Measurements from ENCODE around the gene ADM2. TPM values are rescaled to one million over a fixed set of nuclear protein-coding genes. Genes with fewer than 3 reads are reported as not detected.

The ADM2 gene
- total RNA-seq, 1 donor from 2014 or later = 37.6 TPM

DNA sequence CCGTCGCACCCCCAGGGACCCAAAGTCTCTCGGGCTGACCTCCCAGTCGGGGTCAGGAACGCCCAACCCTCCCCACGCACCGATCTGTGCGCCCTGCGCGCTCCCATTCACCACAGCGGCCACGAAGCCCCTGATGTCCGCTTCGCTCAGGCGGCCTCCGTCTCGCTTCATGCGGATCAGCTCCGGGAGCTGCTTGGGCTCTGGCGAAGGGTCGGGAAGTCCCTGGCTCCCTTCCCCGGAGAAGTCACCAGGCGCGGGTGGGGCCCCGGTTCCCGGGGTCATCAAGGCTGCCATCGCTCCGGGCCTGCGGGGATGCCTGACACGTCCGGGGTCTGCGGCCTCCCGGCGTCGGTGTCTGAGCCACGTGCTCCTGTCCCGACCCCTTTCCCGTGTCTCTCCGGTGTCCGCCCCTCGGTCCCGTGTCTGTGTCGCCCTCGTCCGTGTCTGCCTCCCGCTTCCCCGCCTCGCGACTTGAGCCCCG, 48.1 kb downstream of the ADM2 start:
- Mint-ChIP-seq H3K4me3 (ENCODE audit: unreplicated experiment) (no peak overlapping the region), H3K9me3 (ENCODE audit: unreplicated experiment) (peaks cover 14% of the 10 kb centered on the region), H3K27me3 (ENCODE audit: unreplicated experiment) (peaks cover 28% of the 10 kb centered on the region), H3K27ac (ENCODE audit: unreplicated experiment) (no peak overlapping the region), H3K36me3 (ENCODE audit: unreplicated experiment) (peaks cover 3% of the 10 kb centered on the region), H3K4me1 (ENCODE audit: low read depth, unreplicated experiment) (peaks cover 11% of the 10 kb centered on the region)
- TF ChIP-seq, protein P1, sequence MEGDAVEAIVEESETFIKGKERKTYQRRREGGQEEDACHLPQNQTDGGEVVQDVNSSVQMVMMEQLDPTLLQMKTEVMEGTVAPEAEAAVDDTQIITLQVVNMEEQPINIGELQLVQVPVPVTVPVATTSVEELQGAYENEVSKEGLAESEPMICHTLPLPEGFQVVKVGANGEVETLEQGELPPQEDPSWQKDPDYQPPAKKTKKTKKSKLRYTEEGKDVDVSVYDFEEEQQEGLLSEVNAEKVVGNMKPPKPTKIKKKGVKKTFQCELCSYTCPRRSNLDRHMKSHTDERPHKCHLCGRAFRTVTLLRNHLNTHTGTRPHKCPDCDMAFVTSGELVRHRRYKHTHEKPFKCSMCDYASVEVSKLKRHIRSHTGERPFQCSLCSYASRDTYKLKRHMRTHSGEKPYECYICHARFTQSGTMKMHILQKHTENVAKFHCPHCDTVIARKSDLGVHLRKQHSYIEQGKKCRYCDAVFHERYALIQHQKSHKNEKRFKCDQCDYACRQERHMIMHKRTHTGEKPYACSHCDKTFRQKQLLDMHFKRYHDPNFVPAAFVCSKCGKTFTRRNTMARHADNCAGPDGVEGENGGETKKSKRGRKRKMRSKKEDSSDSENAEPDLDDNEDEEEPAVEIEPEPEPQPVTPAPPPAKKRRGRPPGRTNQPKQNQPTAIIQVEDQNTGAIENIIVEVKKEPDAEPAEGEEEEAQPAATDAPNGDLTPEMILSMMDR (IDR thresholded peaks at IDR 0.05; ENCODE audit: partially characterized antibody, unreplicated experiment) = no peak
- DNase-seq = no peak

DNA sequence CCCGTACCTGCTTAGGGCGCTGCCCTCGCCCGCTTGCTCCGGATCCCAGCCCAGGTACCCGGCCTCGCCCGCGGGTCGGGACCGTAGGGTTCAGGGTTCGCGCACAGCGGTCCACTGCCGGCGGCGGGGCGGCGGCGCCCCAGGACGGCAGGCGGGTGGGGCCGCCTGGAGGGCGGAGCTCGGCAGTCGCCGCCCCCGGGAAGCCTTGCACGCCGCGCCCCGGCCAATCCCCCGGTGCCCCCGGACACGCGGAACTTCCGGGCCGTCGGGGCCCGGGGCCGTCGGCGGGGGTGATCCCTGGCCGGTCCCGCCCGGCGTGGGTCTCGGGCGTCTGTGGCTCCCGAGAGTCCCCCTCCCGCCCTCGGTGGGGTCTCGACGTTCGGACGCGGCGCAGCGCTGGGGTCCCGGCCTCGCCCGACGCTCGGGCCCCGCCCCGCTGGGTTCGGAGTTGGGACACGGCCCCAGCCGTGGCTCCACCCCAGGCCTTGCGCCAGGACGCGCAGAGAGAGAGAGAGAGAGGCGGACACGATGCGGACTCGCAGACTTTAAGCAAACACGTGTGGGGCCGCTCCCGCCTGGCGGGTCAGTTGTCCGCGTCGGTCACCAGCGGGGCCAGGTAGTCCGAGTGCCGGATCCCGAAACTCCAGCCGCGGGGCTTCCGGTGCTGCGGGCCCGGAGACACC, 48.7 kb downstream of the ADM2 start, which contains the start of gene TYMP:
TYMP (minus strand) TSS at position 116 of the 683 bp plus-strand sequence. CDS start 303 bp downstream, outside the sequence.
- TF ChIP-seq, protein P1 (IDR thresholded peaks at IDR 0.05; ENCODE audit: partially characterized antibody, unreplicated experiment) = no peak
- H3K36me3 Mint-ChIP-seq (ENCODE audit: unreplicated experiment) = no peaks in the 10 kb centered on the region
- H3K27me3 Mint-ChIP-seq (ENCODE audit: unreplicated experiment) = peaks cover 25% of the 10 kb centered on the region
- no peak within 1 kb of the TSS for H3K27ac Mint-ChIP-seq (ENCODE audit: unreplicated experiment)
- H3K4me1 Mint-ChIP-seq (ENCODE audit: low read depth, unreplicated experiment) = peaks cover 8% of the 10 kb centered on the region
- H3K9me3 Mint-ChIP-seq (ENCODE audit: unreplicated experiment) = peaks cover 10% of the 10 kb centered on the region
- peak within 1 kb of the TSS; percentile 46 for H3K4me3 Mint-ChIP-seq (ENCODE audit: unreplicated experiment)
- DNase-seq = peak; percentile 24

DNA sequence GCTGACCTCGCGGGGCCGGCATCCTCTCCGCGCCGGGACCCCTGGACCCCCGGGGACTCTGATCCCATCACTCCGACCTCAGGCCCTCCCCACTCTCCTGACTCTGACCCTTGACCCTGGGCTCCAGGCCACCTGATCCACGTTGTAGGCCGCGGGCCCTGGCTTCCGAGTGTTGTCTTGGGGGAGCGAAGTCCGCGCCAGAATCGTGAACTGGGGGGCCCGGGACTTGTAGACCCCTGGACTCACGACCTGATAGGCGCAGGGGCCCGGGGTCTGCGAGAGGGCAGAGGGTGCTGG, 49.2 kb downstream of the ADM2 start:
- no peak for DNase-seq
- Mint-ChIP-seq H3K36me3 (ENCODE audit: unreplicated experiment) (no peaks in the 10 kb centered on the region), H3K4me1 (ENCODE audit: low read depth, unreplicated experiment) (peaks cover 8% of the 10 kb centered on the region), H3K4me3 (ENCODE audit: unreplicated experiment) (peak overlapping the region; percentile 46), H3K27me3 (ENCODE audit: unreplicated experiment) (peaks cover 25% of the 10 kb centered on the region), H3K9me3 (ENCODE audit: unreplicated experiment) (peaks cover 10% of the 10 kb centered on the region), H3K27ac (ENCODE audit: unreplicated experiment) (no peak overlapping the region)
- TF ChIP-seq, protein P1 (IDR thresholded peaks at IDR 0.05; ENCODE audit: partially characterized antibody, unreplicated experiment) = no peak

DNA sequence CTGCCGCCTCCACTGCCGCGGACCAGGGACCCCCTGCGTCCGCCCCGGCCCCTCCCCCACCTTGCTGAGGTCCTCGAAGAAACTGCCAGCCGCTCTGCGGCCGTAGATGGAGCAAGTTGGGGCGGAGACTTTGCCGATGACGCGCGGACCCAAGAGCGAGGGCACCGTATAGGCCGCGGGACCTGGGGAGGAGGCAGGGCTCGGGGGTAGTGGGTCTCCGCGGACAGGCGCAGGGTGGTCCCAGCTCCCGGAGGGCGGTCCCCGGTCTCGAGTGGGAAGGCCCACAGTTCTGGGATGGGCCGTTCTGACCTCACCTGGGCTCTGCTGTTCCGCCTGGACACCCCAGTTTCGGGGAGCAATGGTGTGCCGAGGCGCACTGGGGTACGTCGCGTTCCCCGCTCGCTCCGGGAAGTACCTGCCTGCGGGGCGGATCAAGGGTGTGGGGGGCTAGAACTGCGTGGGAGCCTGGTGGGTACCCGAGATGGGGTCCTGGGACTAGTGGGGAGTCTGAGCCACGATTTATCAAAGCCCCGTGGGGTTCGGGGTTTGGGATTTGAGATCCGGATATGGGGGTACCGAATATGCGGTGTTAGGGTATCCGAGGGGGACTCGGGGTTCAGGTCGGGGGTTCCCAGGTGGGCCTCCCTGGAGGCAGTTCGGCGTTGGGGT, 49.7 kb downstream of the ADM2 start:
- Mint-ChIP-seq H3K4me1 (ENCODE audit: low read depth, unreplicated experiment) (peaks cover 8% of the 10 kb centered on the region), H3K27ac (ENCODE audit: unreplicated experiment) (no peak overlapping the region), H3K4me3 (ENCODE audit: unreplicated experiment) (peak overlapping the region; percentile 65), H3K36me3 (ENCODE audit: unreplicated experiment) (no peaks in the 10 kb centered on the region), H3K27me3 (ENCODE audit: unreplicated experiment) (peaks cover 25% of the 10 kb centered on the region), H3K9me3 (ENCODE audit: unreplicated experiment) (peaks cover 10% of the 10 kb centered on the region)
- TF ChIP-seq, protein P1 (IDR thresholded peaks at IDR 0.05; ENCODE audit: partially characterized antibody, unreplicated experiment) = no peak
- peak; percentile 74 for DNase-seq

DNA sequence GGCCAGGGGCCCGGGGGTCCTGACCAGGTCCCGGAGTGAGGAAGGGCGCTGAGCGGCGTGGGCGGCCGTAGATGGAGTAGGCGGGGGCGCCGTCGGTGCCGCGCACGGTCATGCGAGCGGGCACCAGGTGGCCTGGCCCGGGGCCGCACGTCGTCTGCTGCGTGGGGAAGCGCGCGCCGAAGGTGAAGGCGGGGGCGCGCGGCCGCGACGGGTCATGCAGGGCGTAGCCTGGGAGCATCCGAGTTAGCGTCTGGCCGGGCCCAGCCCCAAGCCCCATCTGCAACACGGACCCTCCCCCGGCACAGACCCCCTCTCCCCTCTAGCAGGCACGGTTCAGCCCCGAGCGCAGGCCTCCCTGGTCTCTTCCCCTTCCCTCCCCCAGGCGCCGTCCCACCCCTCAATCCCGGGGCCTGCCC, 50.2 kb downstream of the ADM2 start:
- Mint-ChIP-seq H3K36me3 (ENCODE audit: unreplicated experiment) (no peaks in the 10 kb centered on the region), H3K27me3 (ENCODE audit: unreplicated experiment) (peaks cover 25% of the 10 kb centered on the region), H3K4me1 (ENCODE audit: low read depth, unreplicated experiment) (peaks cover 8% of the 10 kb centered on the region), H3K4me3 (ENCODE audit: unreplicated experiment) (no peak overlapping the region), H3K9me3 (ENCODE audit: unreplicated experiment) (peaks cover 12% of the 10 kb centered on the region), H3K27ac (ENCODE audit: unreplicated experiment) (no peak overlapping the region)
- TF ChIP-seq, protein P1 (IDR thresholded peaks at IDR 0.05; ENCODE audit: partially characterized antibody, unreplicated experiment) = no peak
- DNase-seq = peak; percentile 35

Data from glutamatergic neuron (in vitro differentiated cells).